HG03060 (cell line): Measurements from ENCODE around the gene CERS6.
"Not testable (repeated sequence)": the region's sequence is repeated elsewhere in the genome, so short reads cannot be mapped to it uniquely, and the experiment has no call there.

Experiments
- ATAC-seq: cut with Tn5 transposase; IDR thresholded peaks from one replicate; pipeline ENCODE4 v1.9.1; 2021; ENCODE audit warnings: low read depth, moderate number of reproducible peaks; ENCODE audit not compliant: unreplicated experiment

CERS6 gene

GRCh38 chr2:168494190-168494711 lies 38.2 kb downstream of the CERS6 start:
- no peak for ATAC-seq

GRCh38 chr2:168495524-168495923 lies 39.5 kb downstream of the CERS6 start:
- peak; percentile 88 for ATAC-seq

GRCh38 chr2:168496906-168497305 lies 40.8 kb downstream of the CERS6 start:
- ATAC-seq, result no peak

- no peak for ATAC-seq
Measured at GRCh38 chr2:168499500-168499899, 43.4 kb downstream of the CERS6 start.

GRCh38 chr2:168500516-168500915 lies 44.4 kb downstream of the CERS6 start:
- ATAC-seq, result no peak

- no peak for ATAC-seq
Measured at GRCh38 chr2:168501466-168502065, 45.5 kb downstream of the CERS6 start.

- not testable (repeated sequence) for ATAC-seq
Measured at GRCh38 chr2:168502852-168503251, 46.8 kb downstream of the CERS6 start.

- no peak for ATAC-seq
Measured at GRCh38 chr2:168503901-168504300, 47.8 kb downstream of the CERS6 start.

- no peak for ATAC-seq
Measured at GRCh38 chr2:168504323-168504722, 48.3 kb downstream of the CERS6 start.

- no peak for ATAC-seq
Measured at GRCh38 chr2:168510125-168510756, 54.2 kb downstream of the CERS6 start.

GRCh38 chr2:168514692-168515091 lies 58.6 kb downstream of the CERS6 start:
- no peak for ATAC-seq

GRCh38 chr2:168515502-168515901 lies 59.4 kb downstream of the CERS6 start:
- no peak for ATAC-seq

- no peak for ATAC-seq
Measured at GRCh38 chr2:168517816-168518215, 61.7 kb downstream of the CERS6 start.

- ATAC-seq, result no peak
Measured at GRCh38 chr2:168518555-168519066, 62.5 kb downstream of the CERS6 start.

GRCh38 chr2:168519534-168520308 lies 63.6 kb downstream of the CERS6 start:
- ATAC-seq, result no peak

- ATAC-seq, result no peak
Measured at GRCh38 chr2:168521053-168521741, 65.1 kb downstream of the CERS6 start.

GRCh38 chr2:168522446-168522845 lies 66.4 kb downstream of the CERS6 start:
- ATAC-seq, result no peak

- ATAC-seq, result no peak
Measured at GRCh38 chr2:168524005-168524404, 67.9 kb downstream of the CERS6 start.

- ATAC-seq, result no peak
Measured at GRCh38 chr2:168525020-168525419, 68.9 kb downstream of the CERS6 start.

- ATAC-seq, result no peak
Measured at GRCh38 chr2:168525716-168526446, 69.8 kb downstream of the CERS6 start.
